Measurements from ENCODE around the gene PRKAR2B.
"Not testable (repeated sequence)": the region's sequence is repeated elsewhere in the genome, so short reads cannot be mapped to it uniquely, and the experiment has no call there.

- TF ChIP-seq POLR2AphosphoS5 (IDR thresholded peaks at IDR 0.05; ENCODE audit: low read depth) = not testable (repeated sequence)
- TF ChIP-seq, protein P1, sequence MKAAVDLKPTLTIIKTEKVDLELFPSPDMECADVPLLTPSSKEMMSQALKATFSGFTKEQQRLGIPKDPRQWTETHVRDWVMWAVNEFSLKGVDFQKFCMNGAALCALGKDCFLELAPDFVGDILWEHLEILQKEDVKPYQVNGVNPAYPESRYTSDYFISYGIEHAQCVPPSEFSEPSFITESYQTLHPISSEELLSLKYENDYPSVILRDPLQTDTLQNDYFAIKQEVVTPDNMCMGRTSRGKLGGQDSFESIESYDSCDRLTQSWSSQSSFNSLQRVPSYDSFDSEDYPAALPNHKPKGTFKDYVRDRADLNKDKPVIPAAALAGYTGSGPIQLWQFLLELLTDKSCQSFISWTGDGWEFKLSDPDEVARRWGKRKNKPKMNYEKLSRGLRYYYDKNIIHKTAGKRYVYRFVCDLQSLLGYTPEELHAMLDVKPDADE (IDR thresholded peaks at IDR 0.05) = not testable (repeated sequence)
- TF ChIP-seq, protein P2, sequence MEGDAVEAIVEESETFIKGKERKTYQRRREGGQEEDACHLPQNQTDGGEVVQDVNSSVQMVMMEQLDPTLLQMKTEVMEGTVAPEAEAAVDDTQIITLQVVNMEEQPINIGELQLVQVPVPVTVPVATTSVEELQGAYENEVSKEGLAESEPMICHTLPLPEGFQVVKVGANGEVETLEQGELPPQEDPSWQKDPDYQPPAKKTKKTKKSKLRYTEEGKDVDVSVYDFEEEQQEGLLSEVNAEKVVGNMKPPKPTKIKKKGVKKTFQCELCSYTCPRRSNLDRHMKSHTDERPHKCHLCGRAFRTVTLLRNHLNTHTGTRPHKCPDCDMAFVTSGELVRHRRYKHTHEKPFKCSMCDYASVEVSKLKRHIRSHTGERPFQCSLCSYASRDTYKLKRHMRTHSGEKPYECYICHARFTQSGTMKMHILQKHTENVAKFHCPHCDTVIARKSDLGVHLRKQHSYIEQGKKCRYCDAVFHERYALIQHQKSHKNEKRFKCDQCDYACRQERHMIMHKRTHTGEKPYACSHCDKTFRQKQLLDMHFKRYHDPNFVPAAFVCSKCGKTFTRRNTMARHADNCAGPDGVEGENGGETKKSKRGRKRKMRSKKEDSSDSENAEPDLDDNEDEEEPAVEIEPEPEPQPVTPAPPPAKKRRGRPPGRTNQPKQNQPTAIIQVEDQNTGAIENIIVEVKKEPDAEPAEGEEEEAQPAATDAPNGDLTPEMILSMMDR (conservative IDR thresholded peaks at IDR 0.05; ENCODE audit: low read depth in 2 of 2) = not testable (repeated sequence)
- TF ChIP-seq, protein P3, sequence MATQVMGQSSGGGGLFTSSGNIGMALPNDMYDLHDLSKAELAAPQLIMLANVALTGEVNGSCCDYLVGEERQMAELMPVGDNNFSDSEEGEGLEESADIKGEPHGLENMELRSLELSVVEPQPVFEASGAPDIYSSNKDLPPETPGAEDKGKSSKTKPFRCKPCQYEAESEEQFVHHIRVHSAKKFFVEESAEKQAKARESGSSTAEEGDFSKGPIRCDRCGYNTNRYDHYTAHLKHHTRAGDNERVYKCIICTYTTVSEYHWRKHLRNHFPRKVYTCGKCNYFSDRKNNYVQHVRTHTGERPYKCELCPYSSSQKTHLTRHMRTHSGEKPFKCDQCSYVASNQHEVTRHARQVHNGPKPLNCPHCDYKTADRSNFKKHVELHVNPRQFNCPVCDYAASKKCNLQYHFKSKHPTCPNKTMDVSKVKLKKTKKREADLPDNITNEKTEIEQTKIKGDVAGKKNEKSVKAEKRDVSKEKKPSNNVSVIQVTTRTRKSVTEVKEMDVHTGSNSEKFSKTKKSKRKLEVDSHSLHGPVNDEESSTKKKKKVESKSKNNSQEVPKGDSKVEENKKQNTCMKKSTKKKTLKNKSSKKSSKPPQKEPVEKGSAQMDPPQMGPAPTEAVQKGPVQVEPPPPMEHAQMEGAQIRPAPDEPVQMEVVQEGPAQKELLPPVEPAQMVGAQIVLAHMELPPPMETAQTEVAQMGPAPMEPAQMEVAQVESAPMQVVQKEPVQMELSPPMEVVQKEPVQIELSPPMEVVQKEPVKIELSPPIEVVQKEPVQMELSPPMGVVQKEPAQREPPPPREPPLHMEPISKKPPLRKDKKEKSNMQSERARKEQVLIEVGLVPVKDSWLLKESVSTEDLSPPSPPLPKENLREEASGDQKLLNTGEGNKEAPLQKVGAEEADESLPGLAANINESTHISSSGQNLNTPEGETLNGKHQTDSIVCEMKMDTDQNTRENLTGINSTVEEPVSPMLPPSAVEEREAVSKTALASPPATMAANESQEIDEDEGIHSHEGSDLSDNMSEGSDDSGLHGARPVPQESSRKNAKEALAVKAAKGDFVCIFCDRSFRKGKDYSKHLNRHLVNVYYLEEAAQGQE (IDR thresholded peaks at IDR 0.05; ENCODE audit: unreplicated experiment) = not testable (repeated sequence)
Measured at GRCh38 chr7:107099154-107099553, 54.6 kb downstream of the PRKAR2B start.

All from GM23338 (cell line).